Smooth muscle cell (in vitro differentiated cells): ENCODE results near the gene RHBDD1. TPM values are rescaled to one million over a fixed set of nuclear protein-coding genes. Genes with fewer than 3 reads are reported as not detected.

Experiments used
- DNase-seq: peaks from one replicate; lab custom pipeline; 2025; ENCODE audit not compliant: unreplicated experiment; lab: John Stamatoyannopoulos, UW
- H2AFZ ChIP-seq: fragments of 200-600 bp; sonication (generic); 2 replicates; pipeline ENCODE4 v1.6.0; 2016; ENCODE audit warnings: antibody characterized with exemption, low read depth, mild to moderate bottlenecking
- H3F3A ChIP-seq: fragments of 200-600 bp; sonication (generic); 2 replicates; pipeline ENCODE4 v1.6.0; 2017; ENCODE audit warnings: antibody characterized with exemption, low read depth
- H3K27ac ChIP-seq: fragments of 200-600 bp; sonication (generic); 2 replicates; pipeline ENCODE4 v1.5.1; 2016; ENCODE audit warnings: low read depth, mild to moderate bottlenecking
- H3K27me3 ChIP-seq: fragments of 200-600 bp; sonication (generic); 2 replicates; pipeline ENCODE4 v1.6.1; 2016; ENCODE audit warnings: low read depth, mild to moderate bottlenecking
- H3K36me3 ChIP-seq: fragments of 200-600 bp; sonication (generic); 2 replicates; pipeline ENCODE4 v1.5.1; 2016; ENCODE audit warnings: low read depth
- H3K4me1 ChIP-seq: fragments of 200-600 bp; sonication (generic); 2 replicates; pipeline ENCODE4 v1.5.1; 2016; ENCODE audit warnings: low read depth
- H3K4me2 ChIP-seq: fragments of 200-600 bp; sonication (generic); 2 replicates; pipeline ENCODE4 v1.6.0; 2016; ENCODE audit warnings: mild to moderate bottlenecking
- H3K4me3 ChIP-seq: fragments of 200-600 bp; sonication (generic); 2 replicates; pipeline ENCODE4 v1.5.1; 2016; ENCODE audit warnings: mild to moderate bottlenecking
- H3K79me2 ChIP-seq: fragments of 200-600 bp; sonication (generic); 2 replicates; pipeline ENCODE4 v1.6.0; 2016; ENCODE audit warnings: low read depth, mild to moderate bottlenecking
- H3K9ac ChIP-seq: fragments of 200-600 bp; sonication (generic); 2 replicates; pipeline ENCODE4 v1.6.0; 2016; ENCODE audit warnings: low read depth
- H3K9me3 ChIP-seq: fragments of 200-600 bp; sonication (generic); replicated peaks from 2 replicates; pipeline ENCODE4 v1.5.1; 2016; ENCODE audit warnings: low read depth
- H4K20me1 ChIP-seq: fragments of 200-600 bp; sonication (generic); 2 replicates; pipeline ENCODE4 v1.6.0; 2016; ENCODE audit warnings: low read depth
- WGBS: methylation state at CpG from one replicate; pipeline ENCODE4 v1.1.7; 2016; ENCODE audit warnings: low lambda C conversion rate; 5-methylcytosine and 5-hydroxymethylcytosine counted together
- polyA plus RNA-seq: library from polyadenylated mRNA; unstranded; fragments of >200 nt; fragmentation: Nextera tagmentation; extraction: Ambion mirVana; gene quantifications from 2 replicates; pipeline ENCODE4 v1.2.1, GENCODE V29; 2016
- total RNA-seq: library from RNA; depleted of rRNA; stranded (reverse); fragments of >200 nt; gene quantifications from 2 replicates; pipeline ENCODE4 v1.2.3, GENCODE V29; 2014
- TF ChIP-seq, protein P1 (sequence below): fragments of 200-600 bp; sonication (generic); IDR thresholded peaks from 2 replicates; pipeline ENCODE4 v1.5.1; 2017; ENCODE audit warnings: borderline replicate concordance, mild to moderate bottlenecking, antibody characterized with exemption; ENCODE audit not compliant: insufficient read depth, poor library complexity, severe bottlenecking

Gene RHBDD1
- total and polyA plus RNA-seq, 2 experiments from 2014 or later: 11.3 to 20.7 TPM

DNA sequence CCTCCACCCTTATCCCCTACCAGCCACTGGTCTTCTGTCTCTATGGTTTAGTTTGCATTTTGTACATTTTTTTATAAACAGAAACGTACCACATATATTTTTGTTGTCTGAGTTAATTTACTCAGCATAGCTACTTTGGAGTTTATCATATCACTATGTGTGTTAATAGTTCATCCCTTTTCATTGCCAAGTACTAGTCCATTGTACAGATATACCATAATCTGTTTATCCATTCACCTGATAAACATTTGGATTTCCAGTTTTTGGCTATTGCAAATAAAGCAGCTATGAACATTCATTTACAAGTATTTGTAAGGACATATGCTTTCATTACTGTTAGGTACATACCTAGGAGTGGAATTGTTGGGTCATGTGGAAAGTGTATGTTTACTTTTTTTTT is 123.6 kb downstream of the RHBDD1 start:
- 94% methylated on average over 1 of the region's 1 CpG for WGBS
- no peak overlapping the region for H3K4me2 ChIP-seq
- no peaks in the 10 kb centered on the region for H3F3A ChIP-seq
- peaks cover 7% of the 10 kb centered on the region for H3K36me3 ChIP-seq
- no peak overlapping the region for H3K27ac ChIP-seq
- H3K9ac ChIP-seq: no peak overlapping the region
- H3K4me3 ChIP-seq: no peak overlapping the region
- no peaks in the 10 kb centered on the region for H3K27me3 ChIP-seq
- TF ChIP-seq, protein P1, sequence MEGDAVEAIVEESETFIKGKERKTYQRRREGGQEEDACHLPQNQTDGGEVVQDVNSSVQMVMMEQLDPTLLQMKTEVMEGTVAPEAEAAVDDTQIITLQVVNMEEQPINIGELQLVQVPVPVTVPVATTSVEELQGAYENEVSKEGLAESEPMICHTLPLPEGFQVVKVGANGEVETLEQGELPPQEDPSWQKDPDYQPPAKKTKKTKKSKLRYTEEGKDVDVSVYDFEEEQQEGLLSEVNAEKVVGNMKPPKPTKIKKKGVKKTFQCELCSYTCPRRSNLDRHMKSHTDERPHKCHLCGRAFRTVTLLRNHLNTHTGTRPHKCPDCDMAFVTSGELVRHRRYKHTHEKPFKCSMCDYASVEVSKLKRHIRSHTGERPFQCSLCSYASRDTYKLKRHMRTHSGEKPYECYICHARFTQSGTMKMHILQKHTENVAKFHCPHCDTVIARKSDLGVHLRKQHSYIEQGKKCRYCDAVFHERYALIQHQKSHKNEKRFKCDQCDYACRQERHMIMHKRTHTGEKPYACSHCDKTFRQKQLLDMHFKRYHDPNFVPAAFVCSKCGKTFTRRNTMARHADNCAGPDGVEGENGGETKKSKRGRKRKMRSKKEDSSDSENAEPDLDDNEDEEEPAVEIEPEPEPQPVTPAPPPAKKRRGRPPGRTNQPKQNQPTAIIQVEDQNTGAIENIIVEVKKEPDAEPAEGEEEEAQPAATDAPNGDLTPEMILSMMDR: no peak
- H3K4me1 ChIP-seq: peaks cover 8% of the 10 kb centered on the region
- H3K79me2 ChIP-seq: no peaks in the 10 kb centered on the region
- no peak overlapping the region for H2AFZ ChIP-seq
- H4K20me1 ChIP-seq: no peaks in the 10 kb centered on the region
- DNase-seq: no peak
- no peaks in the 10 kb centered on the region for H3K9me3 ChIP-seq

DNA sequence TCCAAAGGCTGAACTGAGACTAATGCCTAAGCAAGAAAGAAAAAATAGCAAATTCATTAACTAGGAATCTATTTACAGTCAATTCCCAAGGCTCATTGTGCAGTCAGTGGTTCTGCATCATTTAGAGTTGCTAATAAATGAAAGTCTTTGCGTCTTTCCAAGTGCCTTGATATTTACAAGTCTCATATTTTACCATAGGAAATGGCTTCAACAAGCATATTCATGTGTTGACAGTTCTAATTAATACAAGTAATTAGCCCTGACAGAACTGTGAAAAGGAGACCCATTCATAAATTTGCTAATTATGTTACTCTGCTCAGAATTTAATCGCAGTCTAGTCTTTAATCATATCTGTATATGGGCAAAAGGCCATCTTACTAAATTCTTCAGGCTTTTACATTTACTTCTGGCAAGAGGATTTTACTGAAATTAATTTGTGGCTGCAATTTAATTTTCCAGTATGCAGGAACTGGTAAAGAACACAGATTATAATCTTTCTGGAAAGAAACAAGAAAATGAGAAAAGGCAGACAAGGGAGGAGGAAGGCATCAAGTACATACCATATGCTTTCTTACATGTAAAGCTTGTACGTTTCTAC is 126.4 kb downstream of the RHBDD1 start:
- H3K27ac ChIP-seq: no peak overlapping the region
- H3K4me2 ChIP-seq: no peak overlapping the region
- H3K4me3 ChIP-seq: no peak overlapping the region
- H3K79me2 ChIP-seq: no peaks in the 10 kb centered on the region
- no peak overlapping the region for H3K9ac ChIP-seq
- H2AFZ ChIP-seq: no peak overlapping the region
- peaks cover 8% of the 10 kb centered on the region for H3K4me1 ChIP-seq
- DNase-seq: no peak
- H3F3A ChIP-seq: no peaks in the 10 kb centered on the region
- TF ChIP-seq, protein P1: no peak
- 98% methylated on average over 3 of the region's 3 CpGs for WGBS
- peaks cover 7% of the 10 kb centered on the region for H3K36me3 ChIP-seq
- H3K27me3 ChIP-seq: no peaks in the 10 kb centered on the region
- no peaks in the 10 kb centered on the region for H4K20me1 ChIP-seq
- H3K9me3 ChIP-seq: no peaks in the 10 kb centered on the region

DNA sequence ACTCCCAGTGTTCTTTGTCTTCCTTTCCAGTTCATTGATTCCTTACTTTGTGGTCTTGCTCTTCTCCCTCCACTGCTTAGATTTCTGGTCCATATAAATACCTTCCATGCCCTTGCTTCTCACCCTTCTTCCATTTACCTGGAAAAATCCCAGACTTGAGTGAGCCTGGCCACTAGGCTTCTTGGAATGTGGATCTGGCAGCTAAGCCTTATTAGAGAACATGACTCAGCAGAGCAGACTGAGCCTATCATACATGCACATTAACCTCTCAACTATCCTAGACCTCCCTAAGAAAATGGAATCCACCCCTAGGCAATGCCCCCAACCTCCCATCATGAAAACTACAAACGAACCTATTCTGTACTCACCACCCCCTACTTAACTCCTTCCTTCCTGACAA is 127.7 kb downstream of the RHBDD1 start:
- no peaks in the 10 kb centered on the region for H3K79me2 ChIP-seq
- no peaks in the 10 kb centered on the region for H4K20me1 ChIP-seq
- peaks cover 8% of the 10 kb centered on the region for H3K4me1 ChIP-seq
- TF ChIP-seq, protein P1: no peak
- peaks cover 7% of the 10 kb centered on the region for H3K36me3 ChIP-seq
- no peaks in the 10 kb centered on the region for H3K27me3 ChIP-seq
- peak overlapping the region; percentile 53 for H3K27ac ChIP-seq
- H3F3A ChIP-seq: no peaks in the 10 kb centered on the region
- DNase-seq: no peak
- no peaks in the 10 kb centered on the region for H3K9me3 ChIP-seq
- no peak overlapping the region for H3K4me3 ChIP-seq
- H3K9ac ChIP-seq: no peak overlapping the region
- no peak overlapping the region for H2AFZ ChIP-seq
- H3K4me2 ChIP-seq: peak overlapping the region; percentile 44
- 6% methylated on average over 1 of the region's 1 CpG for WGBS

DNA sequence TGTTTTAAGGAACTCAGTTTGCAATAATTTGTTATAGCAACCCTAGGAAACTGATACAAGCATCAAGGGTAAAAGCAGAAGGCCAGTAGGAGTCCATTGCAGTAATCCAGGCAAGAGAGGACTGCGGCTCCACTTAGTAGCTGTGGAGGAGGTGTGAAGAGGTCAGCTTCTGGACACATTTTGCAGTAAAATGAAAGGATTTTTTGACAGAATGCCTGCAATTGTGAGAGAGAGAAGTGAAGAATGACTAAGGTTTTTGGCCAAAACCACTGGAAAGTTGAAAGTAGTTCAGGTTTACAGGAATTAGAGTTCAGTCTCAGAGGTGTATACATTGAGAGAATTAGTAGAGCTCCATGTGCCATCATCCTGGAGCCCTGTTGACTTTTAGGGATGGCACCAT is 129.5 kb downstream of the RHBDD1 start:
- no peaks in the 10 kb centered on the region for H3K79me2 ChIP-seq
- H3K27ac ChIP-seq: no peak overlapping the region
- 94% methylated on average over 1 of the region's 1 CpG for WGBS
- no peak for DNase-seq
- H3K4me2 ChIP-seq: no peak overlapping the region
- no peaks in the 10 kb centered on the region for H3F3A ChIP-seq
- H2AFZ ChIP-seq: no peak overlapping the region
- H3K36me3 ChIP-seq: no peaks in the 10 kb centered on the region
- no peak overlapping the region for H3K9ac ChIP-seq
- no peaks in the 10 kb centered on the region for H3K9me3 ChIP-seq
- no peaks in the 10 kb centered on the region for H4K20me1 ChIP-seq
- no peaks in the 10 kb centered on the region for H3K27me3 ChIP-seq
- H3K4me3 ChIP-seq: no peak overlapping the region
- peaks cover 8% of the 10 kb centered on the region for H3K4me1 ChIP-seq
- TF ChIP-seq, protein P1: no peak
